G401.6 (cell line): ENCODE results near the gene ISL2.

Source experiments
- FAIRE-seq: peaks from 2 replicates; lab custom pipeline; 2012; peaks lifted over from hg19 to GRCh38; lab: Jason Lieb, UNC

The ISL2 gene

GRCh38 chr15:76342058-76342381 is 5.4 kb downstream of the ISL2 start:
- FAIRE-seq = no peak

DNA sequence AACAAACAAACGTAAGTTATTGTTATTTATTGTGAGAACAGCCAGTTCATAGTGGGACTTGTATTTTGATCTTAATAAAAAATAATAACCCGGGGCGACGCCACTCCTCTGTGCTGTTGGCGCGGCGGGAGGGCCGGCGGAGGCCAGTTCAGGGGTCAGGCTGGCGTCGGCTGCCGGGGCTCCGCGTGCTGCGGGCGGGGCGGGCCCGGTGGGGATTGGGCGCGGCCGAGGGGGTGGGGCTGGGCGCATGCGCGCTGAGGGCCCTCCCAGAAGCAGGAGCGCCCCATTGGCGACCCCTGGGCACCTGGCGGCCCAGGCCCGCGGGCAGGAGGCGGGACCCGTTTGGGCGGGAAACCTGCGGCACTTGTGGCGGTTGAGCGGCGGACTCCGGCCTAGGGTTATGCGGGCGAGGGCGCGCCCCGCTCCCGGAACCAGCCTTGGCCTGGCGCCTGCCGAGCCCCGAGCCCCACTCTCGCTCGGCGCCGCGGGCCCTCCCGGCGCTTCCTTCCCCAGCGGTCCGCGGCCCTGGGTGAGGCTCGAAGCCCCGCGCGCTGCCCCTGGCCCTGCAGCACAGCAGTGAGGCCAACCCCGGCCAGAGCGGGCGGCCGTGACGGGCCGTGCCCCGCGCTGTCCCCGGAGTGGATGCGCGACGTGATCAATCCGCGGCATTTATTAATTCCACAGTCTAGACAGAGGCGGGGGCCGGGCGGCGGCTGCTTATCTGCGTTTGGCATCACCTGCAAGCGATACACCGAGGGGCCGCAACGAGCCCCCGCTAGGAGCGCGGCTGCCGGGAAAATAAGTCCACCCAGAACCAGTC is 6.0 kb downstream of the ISL2 start:
- no peak for FAIRE-seq

DNA sequence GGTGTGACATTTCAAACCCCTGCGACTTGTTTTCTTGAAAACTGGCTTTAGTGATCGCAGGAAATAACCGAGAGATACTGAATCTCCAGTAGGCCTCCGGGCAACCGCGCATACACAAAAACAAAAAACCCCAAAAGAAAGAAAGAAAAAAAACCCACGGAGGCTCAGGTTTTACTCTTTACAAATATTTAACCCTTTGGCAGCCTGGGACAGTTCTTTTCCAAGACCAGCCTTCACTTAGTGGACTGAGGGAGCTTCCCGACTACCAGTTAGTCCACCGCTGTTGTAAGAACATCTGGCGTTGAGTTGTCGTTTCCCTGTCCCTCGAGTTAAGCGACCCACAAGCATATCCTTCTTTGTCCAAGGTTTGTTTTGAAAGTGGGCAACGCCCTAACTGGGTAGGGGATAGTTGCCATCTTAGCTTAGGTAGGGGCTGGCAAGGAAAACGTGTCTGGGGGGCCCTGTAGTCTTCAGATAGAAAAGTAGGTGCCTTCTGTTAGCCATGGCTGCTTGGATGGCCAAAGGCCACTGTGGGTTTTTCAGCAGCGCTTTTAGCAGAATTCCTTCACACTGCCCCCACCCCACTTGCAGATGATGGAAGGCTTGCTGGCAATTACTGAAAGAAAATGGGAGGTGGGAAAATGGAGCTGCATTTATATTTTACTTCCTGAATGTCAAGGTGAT is 6.9 kb downstream of the ISL2 start:
- FAIRE-seq = no peak

- no peak for FAIRE-seq
Observed at GRCh38 chr15:76344893-76345582, 8.5 kb downstream of the ISL2 start.

GRCh38 chr15:76345583-76345879 is 9.0 kb downstream of the ISL2 start:
- no peak for FAIRE-seq

GRCh38 chr15:76345880-76346668 is 9.5 kb downstream of the ISL2 start:
- FAIRE-seq = no peak

- no peak for FAIRE-seq
Observed at GRCh38 chr15:76346669-76347481, 10.3 kb downstream of the ISL2 start.

DNA sequence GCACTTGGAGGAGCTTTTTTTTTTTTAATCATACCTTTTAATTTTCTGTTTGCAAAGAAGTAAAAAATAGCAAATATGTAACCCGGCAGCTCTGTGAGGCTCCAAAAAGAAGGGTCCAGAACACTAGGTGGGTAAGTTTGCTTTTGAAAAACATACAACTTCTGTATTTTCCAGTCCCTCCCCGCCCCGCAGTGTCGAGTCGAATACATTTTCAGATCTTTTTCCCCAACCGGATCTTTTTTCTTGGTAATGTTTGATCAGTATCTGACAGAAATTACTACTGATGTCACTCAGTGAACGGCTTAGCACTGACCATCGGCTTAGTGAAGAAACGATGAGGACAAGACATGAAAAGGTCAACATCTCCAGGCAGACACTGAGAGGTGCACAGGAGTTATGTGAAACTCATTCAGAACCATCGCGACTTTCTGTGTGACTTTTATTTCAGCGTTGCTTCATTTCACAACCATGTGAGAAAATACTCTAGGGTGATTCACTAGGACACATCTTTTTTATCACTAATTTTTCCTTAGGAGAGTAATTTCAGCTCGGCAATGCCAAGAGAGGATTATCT is 11.0 kb downstream of the ISL2 start:
- FAIRE-seq = no peak

GRCh38 chr15:76349301-76350070 is 12.9 kb downstream of the ISL2 start:
- peak; percentile 47 for FAIRE-seq

GRCh38 chr15:76353023-76353577 is 16.5 kb downstream of the ISL2 start:
- FAIRE-seq = peak; percentile 88

GRCh38 chr15:76353903-76354302 is 17.3 kb downstream of the ISL2 start:
- FAIRE-seq = no peak

- FAIRE-seq = no peak
Observed at GRCh38 chr15:76354823-76355440, 18.4 kb downstream of the ISL2 start.

DNA sequence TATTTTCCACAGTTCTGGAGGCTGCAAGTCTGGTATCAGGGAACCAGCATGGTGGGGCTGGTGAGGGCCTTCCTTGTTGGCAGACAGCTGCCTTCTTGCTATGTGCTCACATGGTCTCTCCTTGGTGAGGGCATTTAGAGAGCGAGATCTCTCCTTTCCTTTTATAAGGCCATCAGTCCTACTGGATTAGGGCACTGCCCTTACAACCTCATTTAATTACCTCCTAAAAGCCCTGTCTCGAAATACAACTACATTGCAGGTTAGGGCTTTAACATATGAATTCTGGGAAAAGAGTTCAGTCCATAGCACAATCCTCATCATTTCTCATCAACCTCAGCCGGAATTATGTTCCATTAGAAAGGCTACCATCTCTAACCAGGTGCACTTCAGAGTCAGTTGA is 21.9 kb downstream of the ISL2 start:
- FAIRE-seq = no peak

DNA sequence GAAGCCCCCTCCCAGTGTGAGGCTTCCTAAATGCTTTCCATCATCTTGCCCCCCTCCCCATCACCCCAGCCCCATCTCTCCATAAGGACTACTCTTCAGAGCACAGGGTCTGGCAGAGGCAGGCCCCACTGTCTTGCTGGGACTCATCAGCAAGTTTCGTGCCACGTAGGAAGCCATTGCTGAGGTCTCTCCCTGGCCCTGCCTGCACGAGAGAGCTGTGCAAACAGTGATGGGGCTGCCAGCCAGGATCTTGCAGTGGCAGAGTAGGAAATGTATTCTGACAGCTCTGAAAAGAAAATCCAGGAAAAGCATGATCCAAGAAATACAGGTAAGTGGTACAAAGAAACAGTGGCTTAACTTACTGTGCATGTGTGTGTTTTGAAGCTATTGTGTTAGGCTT is 22.6 kb downstream of the ISL2 start:
- no peak for FAIRE-seq

DNA sequence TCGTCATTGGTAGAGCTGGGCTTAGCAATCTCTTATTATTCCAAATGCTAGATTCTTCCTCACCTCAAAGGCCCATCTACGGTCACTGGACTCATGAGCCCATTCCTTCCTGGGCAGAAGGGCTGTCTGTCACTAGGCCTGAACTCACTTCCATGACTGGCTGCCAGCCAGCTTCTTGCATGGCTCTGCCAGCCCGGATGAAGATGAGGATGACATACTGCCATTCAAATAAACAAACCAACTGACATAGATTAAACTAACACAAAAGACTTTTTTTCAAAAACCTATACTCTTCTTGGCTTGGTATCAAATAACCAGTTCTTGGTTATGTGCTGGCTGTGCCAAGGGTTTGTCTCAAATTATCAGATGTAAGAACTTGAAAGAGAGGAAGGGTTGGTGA is 23.8 kb downstream of the ISL2 start:
- no peak for FAIRE-seq

- no peak for FAIRE-seq
Observed at GRCh38 chr15:76363251-76363650, 26.7 kb downstream of the ISL2 start.

DNA sequence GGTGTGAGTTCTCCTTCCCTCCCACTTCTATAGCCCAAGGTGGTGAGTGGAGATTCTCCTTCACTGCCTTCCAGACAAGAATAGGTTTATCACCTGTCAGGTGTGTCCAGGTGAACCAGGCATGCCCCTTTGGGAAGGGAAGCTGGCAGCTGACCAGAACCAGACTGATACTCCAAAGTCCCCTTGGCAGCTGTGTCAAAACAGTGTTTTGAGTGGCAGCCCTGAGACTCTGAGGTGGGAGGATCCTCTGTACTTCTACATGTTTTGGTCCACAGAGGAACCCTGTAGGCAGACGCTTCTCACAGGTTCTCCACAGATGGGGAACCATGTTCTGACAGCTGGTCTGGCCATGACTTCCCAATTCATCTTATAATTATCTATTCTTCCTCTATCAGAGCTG is 30.1 kb downstream of the ISL2 start:
- FAIRE-seq = no peak

DNA sequence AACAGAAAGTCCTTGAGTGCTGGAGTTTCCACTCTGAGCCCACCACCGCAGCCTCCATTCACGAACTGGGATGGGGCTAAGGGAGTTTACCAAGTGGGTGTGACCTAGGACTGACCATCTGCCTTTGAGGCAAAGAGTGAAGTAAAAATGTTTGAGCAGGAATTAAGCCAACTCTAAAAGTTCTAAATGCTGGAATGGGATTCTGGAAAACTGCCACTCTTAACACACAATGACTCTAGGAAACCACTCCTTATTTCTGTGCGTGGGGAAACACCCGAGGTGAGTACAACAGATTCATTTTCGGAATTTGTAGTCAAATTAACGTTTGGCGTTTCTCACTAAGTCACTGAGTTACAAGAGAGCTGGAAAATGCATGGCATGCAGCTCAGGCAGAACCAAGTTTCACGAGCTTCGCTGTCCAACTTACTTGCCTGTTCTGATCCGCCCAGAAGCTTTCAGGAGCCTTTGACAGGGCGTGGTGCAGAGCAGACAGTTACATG is 31.6 kb downstream of the ISL2 start:
- no peak for FAIRE-seq

- no peak for FAIRE-seq
Observed at GRCh38 chr15:76376029-76376428, 39.5 kb downstream of the ISL2 start.

DNA sequence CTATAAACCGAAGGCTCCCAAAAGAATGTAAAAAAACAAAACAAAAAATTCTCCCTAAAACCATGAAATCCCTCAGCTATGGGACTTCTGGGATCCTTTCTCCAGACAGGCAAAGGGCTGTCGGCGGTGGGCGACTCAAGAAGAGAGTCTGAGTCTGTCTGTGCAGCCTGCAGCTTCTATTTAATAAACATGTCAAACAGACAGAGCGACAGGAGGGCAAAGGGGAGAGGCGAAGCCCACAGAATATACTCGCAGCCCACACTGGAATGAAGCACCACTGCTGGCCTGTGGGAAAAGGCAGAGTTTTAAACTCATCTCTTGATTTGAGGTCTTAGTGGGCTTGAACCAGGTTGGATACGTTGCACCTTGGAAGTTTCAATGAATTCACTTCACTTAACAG is 40.2 kb downstream of the ISL2 start:
- FAIRE-seq = no peak
